HL-60/S4 treated with phorbol 12-myristate 13-acetate at 8.2 ng/mL for 4 days and 3 days (cell line): ENCODE data around the gene CDHR1.

ENCODE experiments used
- in situ Hi-C: fragments of 300-500 bp; cut with MboI; formaldehyde crosslinking; loops from 2 replicates; pipeline ENCODE4 v1.15.0; 2022; ENCODE audit warnings: low sequenced_read_pairs

The CDHR1 gene

GRCh38 chr10:84226616-84227015 is 32.3 kb downstream of the CDHR1 start:
- in situ Hi-C loops, result no loop called here

- in situ Hi-C loops, result no loop called here
These were observed 33.5 kb downstream of the CDHR1 start for GRCh38 chr10:84227810-84228209.

GRCh38 chr10:84230359-84230758 is 36.0 kb downstream of the CDHR1 start:
- in situ Hi-C loops, result no loop called here

GRCh38 chr10:84232376-84232775 is 38.0 kb downstream of the CDHR1 start:
- in situ Hi-C loops, result no loop called here

- in situ Hi-C loops, result no loop called here
These were observed 39.6 kb downstream of the CDHR1 start for GRCh38 chr10:84233940-84234339.

GRCh38 chr10:84234479-84234878 is 40.1 kb downstream of the CDHR1 start:
- in situ Hi-C loops, result no loop called here

- in situ Hi-C loops, result no loop called here
These were observed 40.8 kb downstream of the CDHR1 start for GRCh38 chr10:84235096-84235495.

- in situ Hi-C loops, result no loop called here
These were observed 42.5 kb downstream of the CDHR1 start for GRCh38 chr10:84236807-84237198.

- in situ Hi-C loops, result no loop called here
These were observed 43.1 kb downstream of the CDHR1 start for GRCh38 chr10:84237199-84238051.

- in situ Hi-C loops, result no loop called here
These were observed 44.6 kb downstream of the CDHR1 start for GRCh38 chr10:84238909-84239308.

GRCh38 chr10:84241185-84241790 is 47.0 kb downstream of the CDHR1 start, which contains the start of gene LRIT1:
TSS of gene LRIT1 (minus strand) at chr10:84241546. CDS start at chr10:84241439, 107 bp downstream.
- in situ Hi-C loops, result no loop called here

GRCh38 chr10:84243759-84244158 is 49.4 kb downstream of the CDHR1 start:
- in situ Hi-C loops, result no loop called here

- in situ Hi-C loops, result no loop called here
These were observed 50.4 kb downstream of the CDHR1 start, which contains the start of gene RGR for GRCh38 chr10:84244651-84245270. TSS of gene RGR (plus strand) at chr10:84245053. CDS start at chr10:84245091, 38 bp downstream.

GRCh38 chr10:84247496-84247895 is 53.2 kb downstream of the CDHR1 start:
- in situ Hi-C loops, result no loop called here

GRCh38 chr10:84248794-84249193 is 54.5 kb downstream of the CDHR1 start:
- in situ Hi-C loops, result no loop called here

GRCh38 chr10:84254552-84255478 is 60.5 kb downstream of the CDHR1 start:
- in situ Hi-C loops, result no loop called here

- in situ Hi-C loops, result no loop called here
These were observed 62.4 kb downstream of the CDHR1 start for GRCh38 chr10:84256510-84257342.

- in situ Hi-C loops, result no loop called here
These were observed 63.1 kb downstream of the CDHR1 start for GRCh38 chr10:84257343-84258020.

GRCh38 chr10:84258034-84258695 is 63.8 kb downstream of the CDHR1 start:
- in situ Hi-C loops, result no loop called here
